ENCODE measurements around the gene YTHDF1.

GRCh38 chr20:63238031-63238430 is 22.1 kb upstream of the YTHDF1 start:
- no peak for TF ChIP-seq CTCF (IDR thresholded peaks at IDR 0.05)
- TF ChIP-seq POLR2A (IDR thresholded peaks at IDR 0.05): no peak
